HepG2 (cell line): ENCODE results near the gene SERPINF2. TPM values are rescaled to one million over a fixed set of nuclear protein-coding genes. Genes with fewer than 3 reads are reported as not detected.

ENCODE experiments used
- AGO1 ChIP-seq: fragments of 200-400 bp; formaldehyde crosslinking; IDR thresholded peaks from 2 replicates; pipeline ENCODE4 v1.6.1; 2017; ENCODE audit warnings: mild to moderate bottlenecking, low read depth, low read length, moderate library complexity; ENCODE audit not compliant: poor library complexity, severe bottlenecking
- ARID3A ChIP-seq: IDR thresholded peaks from 2 replicates; pipeline ENCODE4 v1.6.1; 2012; ENCODE audit warnings: low read depth, low read length, improper control_type of control experiment
- ATF5 ChIP-seq: sonication (generic); formaldehyde crosslinking; IDR thresholded peaks from 2 replicates; pipeline ENCODE4 v1.4.0; 2020; ENCODE audit warnings: mild to moderate bottlenecking, low read depth, missing genetic modification reagents
- FOXK1 ChIP-seq: sonication (generic); formaldehyde crosslinking; IDR thresholded peaks from 2 replicates; pipeline ENCODE4 v1.4.0; 2020; ENCODE audit warnings: low read depth, missing genetic modification reagents, borderline replicate concordance
- HMG20B ChIP-seq: conservative IDR thresholded peaks from 2 replicates; pipeline ENCODE4 v1.6.1; 2016; ENCODE audit warnings: missing genetic modification reagents, missing compliant biosample characterization
- HNRNPH1 ChIP-seq: fragments of 200-400 bp; formaldehyde crosslinking; optimal IDR thresholded peaks from 2 replicates; pipeline ENCODE3; 2017; ENCODE audit warnings: mild to moderate bottlenecking, low read depth, low read length
- ISL2 ChIP-seq: sonication (generic); formaldehyde crosslinking; IDR thresholded peaks from 2 replicates; pipeline ENCODE4 v1.5.0; 2020; ENCODE audit warnings: missing genetic modification reagents
- KLF6 ChIP-seq: IDR thresholded peaks from 2 replicates; pipeline ENCODE4 v1.8.0; 2016; ENCODE audit warnings: missing biosample characterization, missing genetic modification reagents
- MLX ChIP-seq: IDR thresholded peaks from 2 replicates; pipeline ENCODE4 v1.6.1; 2016
- PATZ1 ChIP-seq: sonication (generic); formaldehyde crosslinking; IDR thresholded peaks from 2 replicates; pipeline ENCODE4 v1.4.0; 2020; ENCODE audit warnings: missing genetic modification reagents
- POLR2AphosphoS2 ChIP-seq: IDR thresholded peaks from 2 replicates; pipeline ENCODE4 v1.6.1; 2011; ENCODE audit warnings: low read depth, low read length, improper control_type of control experiment
- SRSF1 ChIP-seq: fragments of 200-400 bp; formaldehyde crosslinking; optimal IDR thresholded peaks from 2 replicates; pipeline ENCODE3; 2017; ENCODE audit warnings: mild to moderate bottlenecking, low read depth, low read length, moderate library complexity
- THAP11 ChIP-seq: IDR thresholded peaks from 2 replicates; pipeline ENCODE4 v1.6.1; 2016; ENCODE audit warnings: missing biosample characterization, missing genetic modification reagents
- WIZ ChIP-seq: sonication (generic); formaldehyde crosslinking; IDR thresholded peaks from 2 replicates; pipeline ENCODE4 v1.5.1; 2020; ENCODE audit warnings: mild to moderate bottlenecking, missing genetic modification reagents
- ZBTB38 ChIP-seq: sonication (generic); formaldehyde crosslinking; IDR thresholded peaks from 2 replicates; pipeline ENCODE4 v1.5.1; 2020; ENCODE audit warnings: mild to moderate bottlenecking, missing genetic modification reagents
- ZNF235 ChIP-seq: sonication (generic); formaldehyde crosslinking; IDR thresholded peaks from 2 replicates; pipeline ENCODE4 v1.8.1; 2023; ENCODE audit warnings: mild to moderate bottlenecking, missing genetic modification reagents, borderline replicate concordance
- ZNF362 ChIP-seq: sonication (generic); formaldehyde crosslinking; IDR thresholded peaks from 2 replicates; pipeline ENCODE4 v1.4.0; 2020; ENCODE audit warnings: missing genetic modification reagents, mild to moderate bottlenecking, borderline replicate concordance
- ZNF414 ChIP-seq: sonication (generic); formaldehyde crosslinking; IDR thresholded peaks from 2 replicates; pipeline ENCODE4 v1.5.0; 2020; ENCODE audit warnings: missing genetic modification reagents
- ZNF446 ChIP-seq: sonication (generic); formaldehyde crosslinking; IDR thresholded peaks from 2 replicates; pipeline ENCODE4 v1.5.0; 2020; ENCODE audit warnings: mild to moderate bottlenecking, missing genetic modification reagents
- ZNF607 ChIP-seq: sonication (generic); formaldehyde crosslinking; IDR thresholded peaks from 2 replicates; pipeline ENCODE4 v1.5.1; 2020; ENCODE audit warnings: missing genetic modification reagents, mild to moderate bottlenecking, borderline replicate concordance
- ZNF792 ChIP-seq: IDR thresholded peaks from 2 replicates; pipeline ENCODE4 v1.6.1; 2016
- ZSCAN31 ChIP-seq: sonication (generic); formaldehyde crosslinking; IDR thresholded peaks from 2 replicates; pipeline ENCODE4 v1.5.0; 2020; ENCODE audit warnings: low read depth, mild to moderate bottlenecking, missing genetic modification reagents
- polyA plus RNA-seq, 8 experiments: library from polyadenylated mRNA; depleted of rRNA in 3 of 8; stranded (reverse) in 7 of 8; unstranded in 1 of 8; fragments of >200 nt; fragmentation: Illumina TruSeq in 4 of 8; extraction: Trizol in 4 of 8; gene quantifications; 2 replicates each; pipeline versions ENCODE4 v1.2.1 to v1.2.3, GENCODE V29; 2011 to 2016; ENCODE audit warnings: low read depth in 4 of 8, missing spikeins in 1 of 8, mixed read lengths in 1 of 8; ENCODE audit not compliant: insufficient read depth in 1 of 8
- total RNA-seq, 5 experiments: library from RNA; depleted of rRNA; stranded (reverse); fragments of >200 nt; fragmentation: Illumina TruSeq; extraction: Trizol; gene quantifications; 2 replicates each; pipeline ENCODE4 v1.2.3, GENCODE V29; 2016; ENCODE audit warnings: low read depth in 1 of 5

The SERPINF2 gene
- total and polyA plus RNA-seq, 2 of the 13 experiments (the other 11 are each of a cell fraction or from before 2014, with no cell fraction given), result 309 to 548 TPM

- 0 out of 2 replicates have a peak, but pooled peaks have one; percentile 9 for TF ChIP-seq ZNF362 (CRISPR knock-in tag)
- TF ChIP-seq ZNF235 (CRISPR knock-in tag), result peak; percentile 83
- TF ChIP-seq ZNF792 (CRISPR knock-in tag), result peak; percentile 86
- no peak for TF ChIP-seq ATF5 (CRISPR knock-in tag)
- peak; percentile 73 for TF ChIP-seq ARID3A
- TF ChIP-seq ZNF607 (CRISPR knock-in tag), result no peak
- TF ChIP-seq PATZ1, result peak; percentile 95
- peak; percentile 46; the same call in 1 of the 2 replicates for TF ChIP-seq ZNF446 (CRISPR knock-in tag)
- TF ChIP-seq ZNF414 (CRISPR knock-in tag), result peak; percentile 20; the same call in 1 of the 2 replicates
- TF ChIP-seq ZSCAN31, result no peak
- 0 out of 2 replicates have a peak, but pooled peaks have one; percentile 16 for TF ChIP-seq WIZ (CRISPR knock-in tag)
- TF ChIP-seq ISL2 (CRISPR knock-in tag), result peak; percentile 81; the same call in 1 of the 2 replicates
- peak; percentile 80 for TF ChIP-seq THAP11 (CRISPR knock-in tag)
- TF ChIP-seq HMG20B (CRISPR knock-in tag), result peak; percentile 72
- TF ChIP-seq SRSF1, result peak; percentile 86
- peak; percentile 62; the same call in 1 of the 2 replicates for TF ChIP-seq FOXK1
- TF ChIP-seq HNRNPH1, result peak; percentile 52
- TF ChIP-seq AGO1, result no peak
- peak; percentile 44; the same call in 1 of the 2 replicates for TF ChIP-seq MLX (CRISPR knock-in tag)
- peak; percentile 57 for TF ChIP-seq KLF6 (CRISPR knock-in tag)
- no peak for TF ChIP-seq POLR2AphosphoS2
- peak; percentile 74; the same call in 1 of the 2 replicates for TF ChIP-seq ZBTB38 (CRISPR knock-in tag)
Measured at GRCh38 chr17:1762901-1763898, 20.5 kb downstream of the SERPINF2 start (continued).
